ENCODE data around the gene ITM2C.
A peak's percentile ranks its signal among the peaks of the same experiment; 100 is the strongest.

ITM2C gene

DNA sequence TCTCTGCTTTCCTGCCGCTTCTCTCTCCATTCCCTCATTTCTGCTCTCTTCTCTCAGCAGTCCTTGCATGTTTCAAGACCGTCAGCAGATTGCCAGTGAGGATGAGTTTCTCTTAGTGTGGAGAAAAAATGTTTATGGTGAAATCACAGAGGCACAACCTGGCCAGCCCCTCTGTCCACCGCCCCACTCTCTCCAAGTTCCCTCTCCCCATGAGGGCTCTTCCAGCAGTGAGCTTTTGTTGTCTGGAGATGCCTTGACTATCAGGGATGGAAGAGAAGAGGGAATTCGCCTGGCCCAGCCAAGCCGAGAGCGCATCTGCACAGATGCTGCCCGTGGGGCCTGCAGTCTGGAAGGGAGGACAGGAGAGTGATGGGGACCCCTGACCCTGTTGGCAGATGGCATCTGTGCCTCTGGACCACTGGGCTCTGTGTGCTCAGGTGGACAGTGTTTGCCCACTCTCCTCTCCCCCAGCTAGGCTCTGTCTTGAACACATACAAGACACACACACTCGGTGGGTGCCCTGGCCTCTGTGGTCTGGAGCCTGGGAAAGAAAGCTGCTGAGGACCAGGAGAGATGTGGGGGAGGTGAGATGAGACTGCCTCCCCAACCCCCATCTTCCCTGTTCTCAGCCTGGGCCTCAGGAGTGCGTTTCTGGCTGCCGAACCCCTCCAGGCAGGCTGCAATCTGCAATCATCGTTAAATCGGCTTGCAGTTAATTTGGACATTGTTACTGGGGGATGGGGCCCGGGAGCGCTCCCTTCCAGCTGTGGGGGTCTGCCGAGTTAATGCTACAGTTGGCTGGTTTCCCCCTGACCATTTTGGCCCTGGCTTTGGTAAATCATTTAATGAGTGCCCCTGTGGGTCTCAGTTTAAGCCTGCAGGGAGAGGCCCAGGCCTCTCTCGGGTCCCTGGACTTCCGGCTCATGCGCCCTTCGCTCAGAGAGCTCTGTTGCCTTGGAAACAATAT is 4.5 kb downstream of the ITM2C start:
- H3K27me3 ChIP-seq (ENCODE audit: control insufficient read depth in 1 of 2, insufficient read depth in 1 of 2, low read length in 2 of 2), result peaks cover 0 to 2% of the 10 kb centered on the region in 2 experiments
- H3K36me3 ChIP-seq (ENCODE audit: control insufficient read depth in 1 of 2, insufficient read depth in 2 of 2, low read depth in 1 of 2, low read length in 2 of 2), result peaks cover 0 to 29% of the 10 kb centered on the region in 2 experiments
- H2AFZ ChIP-seq (ENCODE audit: low read depth, low read length), result no peak overlapping the region
- H3K23ac ChIP-seq (ENCODE audit: low read length in 2 of 2), result no peak overlapping the region
- peak overlapping the region; percentile 85 for H4K91ac ChIP-seq (ENCODE audit: low read length)
- peak overlapping the region; percentile 96 for H3K27ac ChIP-seq (ENCODE audit: low read length, poor library complexity, severe bottlenecking)
- peak overlapping the region; percentile 18 for H3K4me2 ChIP-seq (ENCODE audit: low read length, poor library complexity, severe bottlenecking)
- peaks cover 75% of the 10 kb centered on the region for H3K4me1 ChIP-seq (ENCODE audit: control insufficient read depth, insufficient read depth, low read depth, low read length)
- H3K79me1 ChIP-seq (replicated peaks; ENCODE audit: low read length, poor library complexity, severe bottlenecking), result peaks cover 11% of the 10 kb centered on the region
- peak overlapping the region; percentile 78 for H4K8ac ChIP-seq (ENCODE audit: low read length)
- DNase-seq, result peak; percentile 42
- peak overlapping the region; percentile 64 to 70 for H3K18ac ChIP-seq (ENCODE audit: low read depth in 1 of 2, low read length in 2 of 2)
- H3K4me3 ChIP-seq (ENCODE audit: insufficient read depth in 1 of 2, low read depth in 1 of 2, low read length in 2 of 2), result no peak overlapping the region
- H3K14ac ChIP-seq (ENCODE audit: low read length in 2 of 2), result peak overlapping the region in 1 of 2 experiments; percentile 18
- no peaks in the 10 kb centered on the region for H3K9me3 ChIP-seq (ENCODE audit: control insufficient read depth, low read length)
- peak overlapping the region; percentile 38 to 45 for H2BK12ac ChIP-seq (ENCODE audit: low read length in 2 of 2)
- H2BK15ac ChIP-seq (ENCODE audit: low read depth, poor library complexity, severe bottlenecking), result no peak overlapping the region
- peak overlapping the region; percentile 97 for H2AK5ac ChIP-seq (ENCODE audit: low read length, severe bottlenecking)
- peak overlapping the region; percentile 92 for H2BK5ac ChIP-seq (ENCODE audit: low read depth, low read length, poor library complexity, severe bottlenecking)
- 46% methylated on average over 13 of the region's 19 CpGs for WGBS
- peak overlapping the region; percentile 45 for H2BK120ac ChIP-seq (ENCODE audit: low read depth, low read length)
- H3K9ac ChIP-seq (ENCODE audit: low read length), result no peak overlapping the region
- peak overlapping the region; percentile 56 to 69 for H3K4ac ChIP-seq (ENCODE audit: low read depth in 1 of 2, low read length in 2 of 2)

DNA sequence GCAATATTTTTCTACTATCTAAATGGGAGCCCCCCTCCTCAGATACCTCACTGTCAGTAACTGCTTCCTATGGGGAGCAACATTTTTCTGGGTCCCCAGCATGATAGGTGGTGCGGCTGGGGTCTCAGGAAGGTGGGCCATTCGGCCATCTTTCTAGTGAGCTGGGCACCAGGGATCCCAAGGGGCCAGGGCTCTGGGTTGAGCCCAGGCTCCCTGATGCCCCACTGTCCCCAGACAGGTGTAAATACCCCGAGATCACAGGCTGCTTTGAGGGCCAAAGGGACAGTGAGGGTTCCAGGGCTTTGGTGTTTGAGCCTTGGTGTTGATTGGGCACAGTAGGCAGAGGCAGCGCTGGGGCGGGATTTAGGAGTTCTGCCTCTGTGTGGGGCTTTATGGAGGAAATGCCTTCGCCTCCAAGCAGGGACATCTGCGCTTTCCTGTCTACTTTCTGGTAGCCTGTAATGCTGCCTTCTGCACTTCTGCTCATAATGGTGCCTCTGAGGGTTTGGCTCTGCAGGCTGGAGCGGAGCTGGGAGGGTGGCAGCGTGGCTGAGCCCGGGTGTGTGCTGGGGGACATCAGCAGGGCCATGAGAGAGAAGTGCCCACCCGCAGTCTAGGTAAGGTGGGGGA is 5.3 kb downstream of the ITM2C start:
- Histone ChIP-seq H3K4me2 (ENCODE audit: low read length, poor library complexity, severe bottlenecking) (peak overlapping the region; percentile 18), H3K23ac (ENCODE audit: low read length in 2 of 2) (no peak overlapping the region), H4K91ac (ENCODE audit: low read length) (peak overlapping the region; percentile 62), H3K14ac (ENCODE audit: low read length in 2 of 2) (peak overlapping the region in 1 of 2 experiments; percentile 37), H2BK5ac (ENCODE audit: low read depth, low read length, poor library complexity, severe bottlenecking) (peak overlapping the region; percentile 92), H3K27me3 (ENCODE audit: control insufficient read depth in 1 of 2, insufficient read depth in 1 of 2, low read length in 2 of 2) (no peaks in the 10 kb centered on the region), H3K9ac (ENCODE audit: low read length) (no peak overlapping the region), H3K4me1 (ENCODE audit: control insufficient read depth, insufficient read depth, low read depth, low read length) (peaks cover 72% of the 10 kb centered on the region), H3K4me3 (ENCODE audit: insufficient read depth in 1 of 2, low read depth in 1 of 2, low read length in 2 of 2) (no peak overlapping the region), H3K4ac (ENCODE audit: low read depth in 1 of 2, low read length in 2 of 2) (peak overlapping the region in 1 of 2 experiments; percentile 1), H2AK5ac (ENCODE audit: low read length, severe bottlenecking) (peak overlapping the region; percentile 94), H2BK12ac (ENCODE audit: low read length in 2 of 2) (peak overlapping the region in 1 of 2 experiments; percentile 88), H2BK15ac (ENCODE audit: low read depth, poor library complexity, severe bottlenecking) (no peak overlapping the region), H3K18ac (ENCODE audit: low read depth in 1 of 2, low read length in 2 of 2) (peak overlapping the region; percentile 52 to 75), H3K79me1 (replicated peaks; ENCODE audit: low read length, poor library complexity, severe bottlenecking) (peaks cover 18% of the 10 kb centered on the region), H2BK120ac (ENCODE audit: low read depth, low read length) (peak overlapping the region; percentile 45), H2AFZ (ENCODE audit: low read depth, low read length) (no peak overlapping the region), H3K36me3 (ENCODE audit: control insufficient read depth in 1 of 2, insufficient read depth in 2 of 2, low read depth in 1 of 2, low read length in 2 of 2) (peaks cover 0 to 37% of the 10 kb centered on the region in 2 experiments), H3K9me3 (ENCODE audit: control insufficient read depth, low read length) (no peaks in the 10 kb centered on the region), H4K8ac (ENCODE audit: low read length) (peak overlapping the region; percentile 5), H3K27ac (ENCODE audit: low read length, poor library complexity, severe bottlenecking) (peak overlapping the region; percentile 96)
- 58% methylated on average over 11 of the region's 11 CpGs for WGBS
- DNase-seq, result peak; percentile 31

DNA sequence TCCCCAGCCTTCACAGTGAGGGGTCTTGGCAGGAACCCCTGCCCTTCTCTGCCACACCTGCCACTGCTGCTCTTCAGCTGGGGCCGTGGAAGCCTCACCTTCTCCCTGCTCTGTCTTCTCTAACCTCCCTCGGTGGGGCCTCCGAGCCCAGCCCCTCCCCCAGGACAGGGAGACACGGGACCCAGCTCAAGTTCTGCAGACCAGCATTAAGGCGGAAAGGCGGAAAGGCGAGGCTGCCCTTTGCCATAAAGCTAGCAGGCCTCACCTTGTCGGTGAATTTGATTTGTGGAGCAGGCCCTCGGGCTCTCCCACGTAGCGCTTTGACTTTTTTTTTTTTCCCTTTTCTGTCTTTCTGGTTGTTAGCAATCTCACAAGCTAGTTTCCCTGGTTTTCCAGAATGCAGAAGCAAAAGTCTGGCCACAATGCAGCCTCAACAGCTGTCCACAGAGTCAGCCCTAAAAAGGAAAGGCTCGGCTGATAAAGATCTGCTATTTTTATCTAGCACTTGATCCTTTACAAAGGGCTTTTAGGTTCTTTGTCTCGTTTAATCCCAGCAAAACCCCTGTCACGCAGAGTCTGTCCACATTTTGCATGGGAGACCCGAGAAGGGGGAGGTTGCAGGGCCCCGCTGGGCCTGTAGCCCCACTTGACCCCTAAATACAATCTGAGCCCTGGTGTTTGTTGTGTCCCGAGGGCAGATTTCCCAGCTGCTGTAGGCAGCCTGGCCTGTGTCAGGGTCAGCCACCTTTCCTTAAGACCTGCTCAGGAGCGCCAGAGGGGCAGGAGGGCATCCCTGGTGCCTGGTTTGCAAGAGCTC is 6.0 kb downstream of the ITM2C start:
- Histone ChIP-seq H3K4me3 (ENCODE audit: insufficient read depth in 1 of 2, low read depth in 1 of 2, low read length in 2 of 2) (no peak overlapping the region), H2BK5ac (ENCODE audit: low read depth, low read length, poor library complexity, severe bottlenecking) (no peak overlapping the region), H3K27me3 (ENCODE audit: control insufficient read depth in 1 of 2, insufficient read depth in 1 of 2, low read length in 2 of 2) (no peaks in the 10 kb centered on the region), H3K18ac (ENCODE audit: low read depth in 1 of 2, low read length in 2 of 2) (peak overlapping the region; percentile 52 to 75), H4K8ac (ENCODE audit: low read length) (peak overlapping the region; percentile 5), H3K9ac (ENCODE audit: low read length) (no peak overlapping the region), H3K23ac (ENCODE audit: low read length in 2 of 2) (no peak overlapping the region), H3K4ac (ENCODE audit: low read depth in 1 of 2, low read length in 2 of 2) (no peak overlapping the region), H3K4me2 (ENCODE audit: low read length, poor library complexity, severe bottlenecking) (peak overlapping the region; percentile 3), H3K4me1 (ENCODE audit: control insufficient read depth, insufficient read depth, low read depth, low read length) (peaks cover 72% of the 10 kb centered on the region), H2BK15ac (ENCODE audit: low read depth, poor library complexity, severe bottlenecking) (no peak overlapping the region), H3K14ac (ENCODE audit: low read length in 2 of 2) (peak overlapping the region in 1 of 2 experiments; percentile 37), H3K79me1 (replicated peaks; ENCODE audit: low read length, poor library complexity, severe bottlenecking) (peaks cover 22% of the 10 kb centered on the region), H3K27ac (ENCODE audit: low read length, poor library complexity, severe bottlenecking) (peak overlapping the region; percentile 96), H2BK120ac (ENCODE audit: low read depth, low read length) (no peak overlapping the region), H2AFZ (ENCODE audit: low read depth, low read length) (no peak overlapping the region), H4K91ac (ENCODE audit: low read length) (peak overlapping the region; percentile 62), H2AK5ac (ENCODE audit: low read length, severe bottlenecking) (peak overlapping the region; percentile 94), H3K36me3 (ENCODE audit: control insufficient read depth in 1 of 2, insufficient read depth in 2 of 2, low read depth in 1 of 2, low read length in 2 of 2) (peaks cover 0 to 44% of the 10 kb centered on the region in 2 experiments), H2BK12ac (ENCODE audit: low read length in 2 of 2) (peak overlapping the region in 1 of 2 experiments; percentile 59), H3K9me3 (ENCODE audit: control insufficient read depth, low read length) (no peaks in the 10 kb centered on the region)
- 15% methylated on average over 18 of the region's 18 CpGs for WGBS
- peak; percentile 81 for DNase-seq

Data from mesenchymal stem cell (in vitro differentiated cells and primary cell).